EL (cell line): ENCODE measurements around the gene TMEM72.
A peak's percentile ranks its signal among the peaks of the same experiment; 100 is the strongest.

Source experiments
- DNase-seq: peaks from one replicate; pipeline ENCODE4 v3.0.0-alpha.2; 2016

Gene TMEM72

GRCh38 chr10:44956717-44957706 lies 45.9 kb downstream of the TMEM72 start:
- no peak for DNase-seq

- peak; percentile 67 for DNase-seq
Observed at GRCh38 chr10:44958196-44958897, 47.2 kb downstream of the TMEM72 start.

- no peak for DNase-seq
Observed at GRCh38 chr10:44958898-44959246, 47.7 kb downstream of the TMEM72 start.

- DNase-seq: peak; percentile 86
Observed at GRCh38 chr10:44959247-44960087, 48.3 kb downstream of the TMEM72 start, which contains the start of gene RASSF4. Gene RASSF4, plus strand, starts transcription at chr10:44959802. Its CDS starts 10,401 bp downstream, at chr10:44970203.

- DNase-seq: no peak
Observed at GRCh38 chr10:44960088-44960460, 48.9 kb downstream of the TMEM72 start.

GRCh38 chr10:44960482-44961229 lies 49.5 kb downstream of the TMEM72 start:
- DNase-seq: no peak

GRCh38 chr10:44961230-44961571 lies 50.1 kb downstream of the TMEM72 start:
- no peak for DNase-seq

- DNase-seq: no peak
Observed at GRCh38 chr10:44961931-44962750, 51.0 kb downstream of the TMEM72 start.

- DNase-seq: no peak
Observed at GRCh38 chr10:44962870-44963738, 52.0 kb downstream of the TMEM72 start.

GRCh38 chr10:44963772-44964633 lies 52.9 kb downstream of the TMEM72 start:
- DNase-seq: no peak

- DNase-seq: no peak
Observed at GRCh38 chr10:44965104-44965503, 54.0 kb downstream of the TMEM72 start.

- no peak for DNase-seq
Observed at GRCh38 chr10:44965651-44966097, 54.5 kb downstream of the TMEM72 start.

GRCh38 chr10:44966129-44966815 lies 55.1 kb downstream of the TMEM72 start:
- peak; percentile 37 for DNase-seq

GRCh38 chr10:44966816-44967509 lies 55.8 kb downstream of the TMEM72 start:
- DNase-seq: no peak

- DNase-seq: no peak
Observed at GRCh38 chr10:44967616-44968015, 56.5 kb downstream of the TMEM72 start.

GRCh38 chr10:44968091-44968490 lies 57.0 kb downstream of the TMEM72 start:
- DNase-seq: no peak

- no peak for DNase-seq
Observed at GRCh38 chr10:44968500-44969400, 57.6 kb downstream of the TMEM72 start.
